Activated CD8-positive, alpha-beta T cell treated with anti-CD3 and anti-CD28 coated beads for 36 hours (primary cell): ENCODE measurements around the gene GMPS. TPM values are rescaled to one million over a fixed set of nuclear protein-coding genes. Genes with fewer than 3 reads are reported as not detected.

ENCODE experiments used
- ATAC-seq: fragments of 200-7000 bp; cut with Tn5 transposase; one replicate; pipeline ENCODE4 v1.10.0; 2021; ENCODE audit warnings: mild to moderate bottlenecking, moderate library complexity
- CTCF ChIA-PET: fragments of 350-600 bp; sonication (Branson Sonifier 250); formaldehyde crosslinking; loops from one replicate; lab custom pipeline; 2021; ENCODE audit warnings: antibody characterized with exemption; lab: Charles Lee
- POLR2A ChIA-PET: fragments of 350-600 bp; sonication (Branson Sonifier 250); formaldehyde crosslinking; loops from one replicate; lab custom pipeline; 2021; ENCODE audit warnings: antibody characterized with exemption; lab: Charles Lee
- DNase-seq: peaks from one replicate; pipeline ENCODE4 v3.0.0-alpha.2; 2020
- H3K27ac Mint-ChIP-seq: one replicate; pipeline ENCODE4 v1.8.0; 2021; ENCODE audit warnings: mild to moderate bottlenecking, mixed read lengths
- H3K27me3 Mint-ChIP-seq: one replicate; pipeline ENCODE4 v1.8.0; 2021; ENCODE audit warnings: mixed read lengths
- H3K36me3 Mint-ChIP-seq: one replicate; pipeline ENCODE4 v1.8.0; 2021; ENCODE audit warnings: low read depth, mixed read lengths
- H3K4me1 Mint-ChIP-seq: one replicate; pipeline ENCODE4 v1.8.0; 2021; ENCODE audit warnings: low read depth, mixed read lengths
- H3K4me3 Mint-ChIP-seq: one replicate; pipeline ENCODE4 v1.8.0; 2021; ENCODE audit warnings: mild to moderate bottlenecking, moderate library complexity, mixed read lengths
- H3K9me3 Mint-ChIP-seq: one replicate; pipeline ENCODE4 v1.8.0; 2021; ENCODE audit warnings: mixed read lengths
- CTCF ChIP-seq: fragments of 200-600 bp; IDR thresholded peaks from one replicate; pipeline ENCODE4 v1.8.0; 2022; ENCODE audit warnings: antibody characterized with exemption, mild to moderate bottlenecking
- intact Hi-C: fragments of 100-400 bp; cut with micrococcal nuclease; formaldehyde crosslinking; loops from one replicate; pipeline ENCODE4 v1.10.0; 2022
- total RNA-seq, 2 experiments: library from RNA; stranded (reverse); gene quantifications; one replicate each; pipeline ENCODE4 v1.2.3, GENCODE V29; 2021

GMPS gene
- total RNA-seq, 2 experiments from 2014 or later = 143 to 148 TPM

- ChIA-PET CTCF (no interaction called here), POLR2A (no interaction called here)
- H3K27me3 Mint-ChIP-seq = no peaks in the 10 kb centered on the region
- TF ChIP-seq CTCF = no peak
- H3K4me3 Mint-ChIP-seq = no peak overlapping the region
- DNase-seq (no peak), ATAC-seq (no peak)
- no peaks in the 10 kb centered on the region for H3K9me3 Mint-ChIP-seq
- peak overlapping the region; percentile 67 for H3K27ac Mint-ChIP-seq
- peaks cover 56% of the 10 kb centered on the region for H3K36me3 Mint-ChIP-seq
- H3K4me1 Mint-ChIP-seq = peaks cover 11% of the 10 kb centered on the region
- intact Hi-C loops = no loop called here
Observed at GRCh38 chr3:155908605-155909004, 38.2 kb downstream of the GMPS start.

GRCh38 chr3:155912090-155912489, 41.6 kb downstream of the GMPS start:
- intact Hi-C loops = no loop called here
- ATAC-seq = no peak
- DNase-seq = no peak
- Mint-ChIP-seq H3K4me1 (peaks cover 10% of the 10 kb centered on the region), H3K4me3 (no peak overlapping the region), H3K9me3 (no peaks in the 10 kb centered on the region), H3K27ac (no peak overlapping the region), H3K36me3 (peaks cover 61% of the 10 kb centered on the region), H3K27me3 (no peaks in the 10 kb centered on the region)
- ChIA-PET POLR2A (interaction anchor here (0.9 kb wide), 1 partner anchor 13 kb away, joined by 4 read pairs; no protein-coding TSS in a partner anchor), CTCF (no interaction called here)
- no peak for TF ChIP-seq CTCF

GRCh38 chr3:155912579-155913190, 42.2 kb downstream of the GMPS start:
- Mint-ChIP-seq H3K9me3 (no peaks in the 10 kb centered on the region), H3K27me3 (no peaks in the 10 kb centered on the region), H3K36me3 (peaks cover 62% of the 10 kb centered on the region), H3K27ac (no peak overlapping the region), H3K4me3 (no peak overlapping the region), H3K4me1 (peaks cover 6% of the 10 kb centered on the region)
- ATAC-seq (no peak), DNase-seq (no peak)
- intact Hi-C loops = no loop called here
- CTCF ChIA-PET = no interaction called here
- POLR2A ChIA-PET = interaction anchor here (0.9 kb wide), 1 partner anchor 13 kb away, joined by 4 read pairs; no protein-coding TSS in a partner anchor
- TF ChIP-seq CTCF = no peak

- Mint-ChIP-seq H3K27me3 (no peaks in the 10 kb centered on the region), H3K36me3 (peaks cover 39% of the 10 kb centered on the region), H3K9me3 (no peaks in the 10 kb centered on the region), H3K4me1 (no peaks in the 10 kb centered on the region), H3K27ac (no peak overlapping the region), H3K4me3 (no peak overlapping the region)
- intact Hi-C loops = no loop called here
- ChIA-PET POLR2A (no interaction called here), CTCF (interaction anchor here (1.5 kb wide), 1 partner anchor 112 kb away, joined by 4 read pairs; the partner anchor contains the start of gene C3orf33)
- DNase-seq = no peak
- TF ChIP-seq CTCF = no peak
- no peak for ATAC-seq
Observed at GRCh38 chr3:155917781-155918180, 47.3 kb downstream of the GMPS start.

- H3K27me3 Mint-ChIP-seq = no peaks in the 10 kb centered on the region
- H3K27ac Mint-ChIP-seq = no peak overlapping the region
- no peak overlapping the region for H3K4me3 Mint-ChIP-seq
- no peak for TF ChIP-seq CTCF
- CTCF ChIA-PET = no interaction called here
- intact Hi-C loops = no loop called here
- DNase-seq = no peak
- H3K36me3 Mint-ChIP-seq = peaks cover 40% of the 10 kb centered on the region
- no peaks in the 10 kb centered on the region for H3K4me1 Mint-ChIP-seq
- ATAC-seq = no peak
- POLR2A ChIA-PET = no interaction called here
- H3K9me3 Mint-ChIP-seq = no peaks in the 10 kb centered on the region
Observed at GRCh38 chr3:155919728-155920127, 49.3 kb downstream of the GMPS start.
